HG03097 (cell line): Measurements from ENCODE around the gene SULT1B1.

Experiments used
- ATAC-seq: cut with Tn5 transposase; IDR thresholded peaks from one replicate; pipeline ENCODE4 v1.9.1; 2021; ENCODE audit not compliant: unreplicated experiment, low FRiP score

SULT1B1 gene

GRCh38 chr4:69750346-69750745, 10.1 kb downstream of the SULT1B1 start:
- ATAC-seq, result no peak

- ATAC-seq, result no peak
Measured at GRCh38 chr4:69749771-69750170, 10.6 kb downstream of the SULT1B1 start.

GRCh38 chr4:69748173-69748572, 12.2 kb downstream of the SULT1B1 start:
- no peak for ATAC-seq

- no peak for ATAC-seq
Measured at GRCh38 chr4:69744157-69744478, 16.3 kb downstream of the SULT1B1 start.

DNA sequence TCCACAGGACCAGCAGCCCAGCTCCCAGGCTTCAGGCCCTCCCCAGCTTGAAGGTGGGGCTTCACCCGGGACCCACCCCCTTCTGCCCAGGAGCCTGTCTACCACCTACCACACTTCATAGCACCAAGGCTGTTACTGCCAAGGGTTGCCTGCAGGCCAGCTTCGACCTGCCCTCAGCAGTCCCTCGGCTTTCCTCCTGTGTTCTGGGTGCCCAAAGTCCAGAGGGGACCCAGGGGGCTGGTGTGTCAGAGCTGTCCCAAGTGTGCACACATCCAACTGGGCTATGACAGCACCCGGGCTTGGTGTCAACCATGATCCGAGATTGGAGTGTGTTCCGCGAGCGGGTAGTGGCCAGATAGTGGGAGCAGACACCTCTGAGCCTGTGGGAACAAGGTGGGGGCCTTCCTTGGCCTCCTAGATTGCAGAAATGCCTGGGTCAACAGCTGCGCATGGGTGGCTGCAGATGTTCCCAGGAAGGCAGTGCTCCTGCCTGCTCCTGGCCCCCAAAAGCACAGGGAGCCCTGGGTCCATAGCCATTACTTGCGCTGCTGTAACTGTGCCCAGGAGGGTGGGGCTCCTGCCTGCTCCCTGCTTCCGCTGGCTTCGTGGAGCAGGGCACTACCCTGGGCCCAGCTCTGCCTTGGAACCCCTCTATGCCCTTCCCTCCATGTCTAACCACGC, 16.8 kb downstream of the SULT1B1 start:
- ATAC-seq, result no peak

- no peak for ATAC-seq
Measured at GRCh38 chr4:69742596-69742995, 17.8 kb downstream of the SULT1B1 start.

GRCh38 chr4:69738872-69739271, 21.5 kb downstream of the SULT1B1 start:
- ATAC-seq, result no peak

DNA sequence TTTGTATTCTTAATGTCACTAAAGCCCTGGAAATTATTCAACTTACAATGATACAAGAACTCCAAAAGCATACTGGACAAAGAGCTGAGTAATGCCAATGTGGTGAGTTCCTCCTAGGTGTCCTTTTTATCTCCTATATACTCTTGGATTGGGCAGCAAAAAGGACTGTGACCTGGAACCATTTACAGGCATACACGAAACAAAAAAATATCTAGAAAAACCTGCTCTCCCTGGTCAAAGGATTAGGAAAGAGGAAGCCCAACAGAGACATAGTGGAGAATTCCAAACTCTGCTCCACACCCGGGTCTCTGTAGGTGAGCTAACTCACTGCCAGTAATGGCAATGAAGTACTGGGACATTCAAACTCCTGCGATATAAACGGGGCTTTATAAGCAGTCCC, 25.3 kb downstream of the SULT1B1 start:
- no peak for ATAC-seq

DNA sequence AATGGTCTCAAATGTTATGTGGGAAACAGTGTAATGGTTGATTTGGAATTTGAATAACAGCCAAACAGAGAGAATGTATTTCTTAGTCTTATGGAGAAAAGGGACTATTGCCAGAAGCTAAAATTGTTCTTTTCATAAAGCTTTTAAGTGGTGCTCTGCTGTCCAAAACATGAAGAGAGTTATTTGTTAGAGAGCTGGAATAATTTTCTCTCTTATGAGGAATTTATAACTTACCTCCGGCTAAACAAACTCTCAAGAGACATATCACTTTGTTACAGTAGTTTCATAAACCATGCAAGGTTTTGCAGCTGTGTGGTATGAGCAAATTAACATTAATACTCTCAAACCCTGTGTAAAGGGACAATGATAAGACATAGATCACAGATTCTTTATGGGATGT, 28.6 kb downstream of the SULT1B1 start:
- ATAC-seq, result no peak

GRCh38 chr4:69731241-69731640, 29.2 kb downstream of the SULT1B1 start:
- ATAC-seq, result no peak

DNA sequence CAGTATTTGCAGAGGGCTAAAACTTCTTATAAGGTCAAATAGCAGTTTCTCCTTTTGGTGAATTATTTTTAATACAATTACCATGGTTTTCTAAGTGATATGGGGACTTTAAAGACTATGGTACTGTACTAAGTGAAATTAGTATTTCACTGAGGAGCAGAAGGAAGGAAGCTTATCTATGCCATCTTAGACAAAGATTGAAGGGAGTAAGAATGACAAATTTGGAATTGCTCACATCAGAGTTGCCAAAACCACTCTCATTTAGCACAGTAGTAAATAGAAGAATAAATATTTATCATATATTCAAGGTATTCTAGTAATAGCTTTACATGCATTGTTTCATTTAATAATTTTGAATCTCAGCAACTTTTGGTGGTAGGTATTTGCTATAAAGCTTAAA, 30.4 kb downstream of the SULT1B1 start:
- no peak for ATAC-seq

DNA sequence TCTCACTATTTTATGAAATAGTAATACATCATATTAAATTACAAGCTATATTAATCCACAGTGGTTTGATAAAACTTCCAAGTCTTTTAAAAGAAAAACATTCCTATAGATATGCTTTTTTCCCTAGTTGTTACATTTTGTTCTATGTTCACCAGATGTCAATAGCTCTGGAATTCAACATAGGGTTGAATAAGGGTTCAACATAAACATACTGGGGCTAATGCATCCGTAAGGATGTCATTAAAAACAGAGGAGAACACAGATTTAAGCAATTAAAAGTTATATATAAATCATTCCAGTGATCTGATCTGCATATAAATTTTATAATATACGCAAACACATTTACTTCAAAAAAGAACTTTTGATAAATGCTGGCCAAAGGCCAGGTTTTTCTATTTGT, 32.5 kb downstream of the SULT1B1 start:
- ATAC-seq, result no peak

DNA sequence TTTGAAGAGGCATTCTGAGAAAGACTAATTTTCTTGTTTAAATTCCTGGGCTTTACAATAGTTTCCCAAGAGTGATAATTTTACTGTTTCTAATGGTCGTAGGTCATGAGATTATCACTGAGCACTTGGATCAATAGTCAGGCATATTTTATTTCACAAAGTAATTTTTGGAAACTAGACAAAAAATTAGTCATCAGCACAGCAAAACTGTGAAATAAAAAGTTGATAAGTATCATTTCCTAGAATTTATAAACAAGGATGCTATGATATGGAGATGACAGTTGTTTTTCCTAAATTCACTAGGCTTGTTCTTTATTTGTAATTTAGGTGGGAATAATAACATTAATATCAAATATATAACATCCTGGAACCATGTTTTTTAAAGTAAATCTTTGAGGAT, 33.0 kb downstream of the SULT1B1 start:
- ATAC-seq, result no peak

- ATAC-seq, result no peak
Measured at GRCh38 chr4:69726971-69727370, 33.4 kb downstream of the SULT1B1 start.

- ATAC-seq, result no peak
Measured at GRCh38 chr4:69718396-69719271, 41.8 kb downstream of the SULT1B1 start.

GRCh38 chr4:69717778-69718177, 42.6 kb downstream of the SULT1B1 start:
- ATAC-seq, result no peak

DNA sequence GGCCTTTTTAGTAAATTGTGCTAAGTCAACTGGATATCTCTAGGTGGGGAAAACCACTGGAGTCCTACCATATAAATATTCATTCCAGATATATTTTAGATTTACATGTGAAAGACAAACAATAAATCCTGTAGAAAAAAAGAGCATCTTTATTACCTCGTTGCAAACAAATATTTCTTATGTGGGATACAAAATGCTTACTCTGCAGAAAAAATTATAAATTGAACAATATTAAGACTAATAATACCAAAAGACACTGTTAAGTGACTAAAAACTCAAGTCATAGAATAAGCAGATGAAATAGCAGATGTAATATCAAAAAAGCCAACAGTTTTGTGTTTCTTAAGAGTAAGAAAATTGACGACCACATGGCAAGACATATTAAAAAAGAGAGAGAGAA, 43.8 kb downstream of the SULT1B1 start:
- no peak for ATAC-seq

DNA sequence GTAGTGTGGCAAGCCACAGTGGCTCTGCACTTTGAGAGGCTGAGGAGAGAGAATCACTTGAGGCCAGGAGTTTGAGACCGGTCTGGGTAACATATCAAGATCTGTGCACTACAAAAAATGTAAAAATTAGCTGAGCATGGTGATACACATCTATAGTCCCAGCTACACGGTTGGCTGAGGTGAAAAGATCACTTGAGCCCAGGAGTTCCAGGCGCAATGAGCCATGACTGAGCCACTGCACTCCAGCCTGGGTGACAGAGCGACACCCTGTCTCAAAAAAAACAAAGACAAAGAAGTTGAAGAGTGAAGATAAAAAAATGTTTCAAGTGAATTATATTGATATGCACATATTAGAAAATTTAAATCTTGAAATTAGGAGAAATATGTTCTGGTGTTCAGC, 46.3 kb downstream of the SULT1B1 start:
- no peak for ATAC-seq

- no peak for ATAC-seq
Measured at GRCh38 chr4:69713593-69713992, 46.8 kb downstream of the SULT1B1 start.

GRCh38 chr4:69710580-69710979, 49.8 kb downstream of the SULT1B1 start:
- no peak for ATAC-seq

DNA sequence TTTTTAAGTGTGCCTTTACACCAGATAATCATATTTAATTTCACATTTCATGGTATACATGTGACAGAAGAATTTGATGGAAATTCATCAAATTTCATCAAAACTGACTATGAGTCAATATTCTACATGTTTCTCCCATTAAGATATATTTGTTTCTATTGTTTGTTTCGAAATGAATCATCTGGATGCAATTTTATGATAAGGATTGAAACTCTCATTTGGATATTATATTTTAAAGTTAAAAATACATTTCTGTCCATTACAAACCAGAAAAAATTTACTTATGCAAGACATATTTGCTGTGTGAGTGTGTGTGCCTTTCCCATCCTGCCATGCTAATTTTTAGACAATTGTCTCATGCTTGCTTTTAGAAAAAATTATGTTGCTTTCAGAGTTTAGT, 52.2 kb downstream of the SULT1B1 start:
- ATAC-seq, result no peak

- no peak for ATAC-seq
Measured at GRCh38 chr4:69707807-69708206, 52.6 kb downstream of the SULT1B1 start.
